Uterus (tissue), 4 donors: Measurements from ENCODE around the gene MPZL3. TPM values are rescaled to one million over a fixed set of nuclear protein-coding genes. Genes with fewer than 3 reads are reported as not detected.
A peak's percentile ranks its signal among the peaks of the same experiment; 100 is the strongest.

ENCODE experiments used
- DNase-seq, 2 donors: peaks; one replicate each; pipeline ENCODE4 v3.0.0-alpha.2; 2019 to 2020
- H3K27ac ChIP-seq, 2 donors: fragments of 200-600 bp; sonication (generic); 1 replicate in 1 of 2; 2 replicates in 1 of 2; pipeline ENCODE4 v1.5.1; 2016 to 2018
- H3K27me3 ChIP-seq, 2 donors: fragments of 200-600 bp; sonication (generic); one replicate each; pipeline ENCODE4 v1.5.1; 2018 to 2019; ENCODE audit warnings: control low read depth in 1 of 2
- H3K36me3 ChIP-seq, 2 donors: fragments of 200-600 bp; sonication (generic); one replicate each; pipeline ENCODE4 v1.5.1; 2019; ENCODE audit warnings: control low read depth in 1 of 2
- H3K4me1 ChIP-seq, 2 donors: fragments of 200-600 bp; sonication (generic); one replicate each; pipeline ENCODE4 v1.5.1; 2018 to 2019; ENCODE audit warnings: control low read depth in 1 of 2
- H3K4me3 ChIP-seq, 2 donors: fragments of 200-600 bp; sonication (generic); 1 replicate in 1 of 2; 2 replicates in 1 of 2; pipeline ENCODE4 v1.5.1; 2018 to 2019; ENCODE audit warnings: mild to moderate bottlenecking in 1 of 2
- H3K9me3 ChIP-seq, 2 donors: fragments of 200-600 bp; sonication (generic); one replicate each; pipeline ENCODE4 v1.5.1; 2019; ENCODE audit warnings: control low read depth in 1 of 2
- POLR2A ChIP-seq, 2 donors: fragments of 450-650 bp; IDR thresholded peaks; one replicate each; pipeline ENCODE4 v1.6.1; 2016; ENCODE audit warnings: antibody characterized with exemption in 2 of 2, mild to moderate bottlenecking in 1 of 2, moderate library complexity in 1 of 2
- intact Hi-C: fragments of 100-400 bp; cut with DNase I; formaldehyde crosslinking; loops from one replicate; pipeline ENCODE4 v1.15.1; 2023; ENCODE audit warnings: low total_unique reads
- total RNA-seq, 4 donors: library from RNA; depleted of rRNA in 3 of 4; stranded (reverse); fragments of >200 nt in 3 of 4; gene quantifications; one replicate each; pipeline versions ENCODE4 v1.1.0 to v1.2.4, GENCODE V29; 2014 to 2023
- TF ChIP-seq, protein P1 (sequence below), 4 experiments: fragments of 200-600 bp in 2 of 4; fragments of 450-650 bp in 2 of 4; sonication (generic) in 2 of 4; IDR thresholded peaks; one replicate each; pipeline ENCODE4 v1.5.1; 2016 to 2019; ENCODE audit warnings: antibody characterized with exemption in 4 of 4, mild to moderate bottlenecking in 2 of 4, moderate library complexity in 1 of 4
- donor health status: DM: yes; HTN: yes; CAD: no.

MPZL3 gene
- total RNA-seq, 4 donors from 2014 or later, result 0.26 to 8.3 (median 3.3) TPM

- no peak overlapping the region for H3K4me3 ChIP-seq
- H3K27me3 ChIP-seq, result no peaks in the 10 kb centered on the region
- H3K4me1 ChIP-seq, result no peaks in the 10 kb centered on the region
- H3K36me3 ChIP-seq, result no peaks in the 10 kb centered on the region
- intact Hi-C loops, result no loop called here
- no peaks in the 10 kb centered on the region for H3K9me3 ChIP-seq
- TF ChIP-seq POLR2A (IDR thresholded peaks at IDR 0.05), result no peak
- TF ChIP-seq, protein P1, sequence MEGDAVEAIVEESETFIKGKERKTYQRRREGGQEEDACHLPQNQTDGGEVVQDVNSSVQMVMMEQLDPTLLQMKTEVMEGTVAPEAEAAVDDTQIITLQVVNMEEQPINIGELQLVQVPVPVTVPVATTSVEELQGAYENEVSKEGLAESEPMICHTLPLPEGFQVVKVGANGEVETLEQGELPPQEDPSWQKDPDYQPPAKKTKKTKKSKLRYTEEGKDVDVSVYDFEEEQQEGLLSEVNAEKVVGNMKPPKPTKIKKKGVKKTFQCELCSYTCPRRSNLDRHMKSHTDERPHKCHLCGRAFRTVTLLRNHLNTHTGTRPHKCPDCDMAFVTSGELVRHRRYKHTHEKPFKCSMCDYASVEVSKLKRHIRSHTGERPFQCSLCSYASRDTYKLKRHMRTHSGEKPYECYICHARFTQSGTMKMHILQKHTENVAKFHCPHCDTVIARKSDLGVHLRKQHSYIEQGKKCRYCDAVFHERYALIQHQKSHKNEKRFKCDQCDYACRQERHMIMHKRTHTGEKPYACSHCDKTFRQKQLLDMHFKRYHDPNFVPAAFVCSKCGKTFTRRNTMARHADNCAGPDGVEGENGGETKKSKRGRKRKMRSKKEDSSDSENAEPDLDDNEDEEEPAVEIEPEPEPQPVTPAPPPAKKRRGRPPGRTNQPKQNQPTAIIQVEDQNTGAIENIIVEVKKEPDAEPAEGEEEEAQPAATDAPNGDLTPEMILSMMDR (IDR thresholded peaks at IDR 0.05), result no peak
- no peak for DNase-seq
- peak overlapping the region in 1 of 2 donors; percentile 75 for H3K27ac ChIP-seq
These were observed 12.5 kb downstream of the MPZL3 start for GRCh38 chr11:118239509-118240205.

- Histone ChIP-seq H3K27ac (no peak overlapping the region), H3K27me3 (no peaks in the 10 kb centered on the region)
- intact Hi-C loops, result no loop called here
These were observed 13.2 kb downstream of the MPZL3 start for GRCh38 chr11:118238929-118239328.

GRCh38 chr11:118238421-118238820, 13.7 kb downstream of the MPZL3 start:
- Histone ChIP-seq H3K27me3 (no peaks in the 10 kb centered on the region), H3K36me3 (no peaks in the 10 kb centered on the region), H3K9me3 (no peaks in the 10 kb centered on the region), H3K27ac (no peak overlapping the region), H3K4me1 (no peaks in the 10 kb centered on the region), H3K4me3 (no peak overlapping the region)
- no peak for TF ChIP-seq POLR2A (IDR thresholded peaks at IDR 0.05)
- TF ChIP-seq, protein P1 (IDR thresholded peaks at IDR 0.05), result no peak
- intact Hi-C loops, result no loop called here
- DNase-seq, result no peak

More at GRCh38 chr11:118238929-118239328, 13.2 kb downstream of the MPZL3 start:
- Histone ChIP-seq H3K36me3 (no peaks in the 10 kb centered on the region), H3K9me3 (no peaks in the 10 kb centered on the region), H3K4me3 (no peak overlapping the region), H3K4me1 (no peaks in the 10 kb centered on the region)
- no peak for TF ChIP-seq POLR2A (IDR thresholded peaks at IDR 0.05)
- TF ChIP-seq, protein P1 (IDR thresholded peaks at IDR 0.05), result no peak
- no peak for DNase-seq

- no peak for TF ChIP-seq POLR2A (IDR thresholded peaks at IDR 0.05)
- TF ChIP-seq, protein P1 (IDR thresholded peaks at IDR 0.05), result no peak
- Histone ChIP-seq H3K27ac (no peak overlapping the region), H3K27me3 (no peaks in the 10 kb centered on the region), H3K9me3 (no peaks in the 10 kb centered on the region), H3K36me3 (no peaks in the 10 kb centered on the region), H3K4me3 (no peak overlapping the region), H3K4me1 (no peaks in the 10 kb centered on the region)
- intact Hi-C loops, result no loop called here
- no peak for DNase-seq
These were observed 16.0 kb downstream of the MPZL3 start for GRCh38 chr11:118236170-118236569.

DNA sequence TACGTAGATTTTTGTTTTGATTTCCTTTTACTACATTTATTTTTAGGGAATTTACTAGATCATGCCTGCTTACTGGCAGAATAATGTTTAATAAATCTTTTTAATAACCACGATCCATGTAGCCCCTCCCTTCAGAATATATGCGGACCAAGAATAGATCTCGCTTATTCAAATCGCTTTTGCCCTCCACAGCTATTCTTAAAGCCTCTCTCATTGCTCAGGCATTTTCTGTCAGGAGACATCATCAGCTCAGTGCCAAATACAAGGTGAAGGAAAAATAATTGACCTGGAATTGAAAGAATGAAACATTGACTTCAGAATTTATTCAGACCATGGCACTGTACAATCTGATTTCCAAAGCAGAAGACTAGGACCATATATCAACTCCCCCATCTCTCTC, 17.3 kb downstream of the MPZL3 start:
- no peaks in the 10 kb centered on the region for H3K9me3 ChIP-seq
- no peaks in the 10 kb centered on the region for H3K36me3 ChIP-seq
- no peaks in the 10 kb centered on the region for H3K27me3 ChIP-seq
- TF ChIP-seq, protein P1 (IDR thresholded peaks at IDR 0.05), result no peak
- TF ChIP-seq POLR2A (IDR thresholded peaks at IDR 0.05), result no peak
- intact Hi-C loops, result no loop called here
- no peak overlapping the region for H3K27ac ChIP-seq
- H3K4me3 ChIP-seq, result no peak overlapping the region
- DNase-seq, result no peak
- no peaks in the 10 kb centered on the region for H3K4me1 ChIP-seq
